Activated T-helper 17 cell treated with anti-CD3 and anti-CD28 coated beads, Interleukin-2, amount 50 U/mL, for 72 hours (primary cell): ENCODE results near the gene MARK2. TPM values are rescaled to one million over a fixed set of nuclear protein-coding genes. Genes with fewer than 3 reads are reported as not detected.

ENCODE experiments used
- ATAC-seq: fragments of 150-1000 bp; cut with Tn5 transposase; replicated peaks from 2 replicates; pipeline ENCODE4 v1.10.0; 2021; ENCODE audit warnings: mild to moderate bottlenecking, moderate library complexity
- H3K27ac Mint-ChIP-seq: one replicate; pipeline ENCODE4 v1.8.0; 2022; ENCODE audit warnings: mixed read lengths
- H3K27me3 Mint-ChIP-seq: one replicate; pipeline ENCODE4 v1.8.0; 2022; ENCODE audit warnings: mixed read lengths
- H3K36me3 Mint-ChIP-seq: one replicate; pipeline ENCODE4 v1.8.0; 2022; ENCODE audit warnings: low read depth, mild to moderate bottlenecking, mixed read lengths
- H3K4me1 Mint-ChIP-seq: one replicate; pipeline ENCODE4 v1.8.0; 2022; ENCODE audit warnings: mixed read lengths
- H3K4me3 Mint-ChIP-seq: one replicate; pipeline ENCODE4 v1.8.0; 2022; ENCODE audit warnings: mild to moderate bottlenecking, mixed read lengths
- H3K9me3 Mint-ChIP-seq: one replicate; pipeline ENCODE4 v1.8.0; 2022; ENCODE audit warnings: mixed read lengths
- total RNA-seq, 2 donors: library from RNA; stranded (reverse); gene quantifications; one replicate each; pipeline ENCODE4 v1.2.3, GENCODE V29; 2022

The MARK2 gene
- total RNA-seq, 2 donors from 2014 or later: 24.1 to 35.8 TPM

GRCh38 chr11:63873311-63873710, 34.4 kb downstream of the MARK2 start:
- peaks cover 12% of the 10 kb centered on the region for H3K36me3 Mint-ChIP-seq
- H3K27ac Mint-ChIP-seq: no peak overlapping the region
- peaks cover 41% of the 10 kb centered on the region for H3K4me1 Mint-ChIP-seq
- no peak for ATAC-seq
- no peaks in the 10 kb centered on the region for H3K9me3 Mint-ChIP-seq
- H3K4me3 Mint-ChIP-seq: no peak overlapping the region
- no peaks in the 10 kb centered on the region for H3K27me3 Mint-ChIP-seq

- no peak for ATAC-seq
- H3K36me3 Mint-ChIP-seq: peaks cover 12% of the 10 kb centered on the region
- H3K27ac Mint-ChIP-seq: peak overlapping the region; percentile 28
- H3K4me3 Mint-ChIP-seq: no peak overlapping the region
- no peaks in the 10 kb centered on the region for H3K9me3 Mint-ChIP-seq
- H3K27me3 Mint-ChIP-seq: no peaks in the 10 kb centered on the region
- H3K4me1 Mint-ChIP-seq: peaks cover 29% of the 10 kb centered on the region
Measured at GRCh38 chr11:63874511-63874910, 35.6 kb downstream of the MARK2 start.

DNA sequence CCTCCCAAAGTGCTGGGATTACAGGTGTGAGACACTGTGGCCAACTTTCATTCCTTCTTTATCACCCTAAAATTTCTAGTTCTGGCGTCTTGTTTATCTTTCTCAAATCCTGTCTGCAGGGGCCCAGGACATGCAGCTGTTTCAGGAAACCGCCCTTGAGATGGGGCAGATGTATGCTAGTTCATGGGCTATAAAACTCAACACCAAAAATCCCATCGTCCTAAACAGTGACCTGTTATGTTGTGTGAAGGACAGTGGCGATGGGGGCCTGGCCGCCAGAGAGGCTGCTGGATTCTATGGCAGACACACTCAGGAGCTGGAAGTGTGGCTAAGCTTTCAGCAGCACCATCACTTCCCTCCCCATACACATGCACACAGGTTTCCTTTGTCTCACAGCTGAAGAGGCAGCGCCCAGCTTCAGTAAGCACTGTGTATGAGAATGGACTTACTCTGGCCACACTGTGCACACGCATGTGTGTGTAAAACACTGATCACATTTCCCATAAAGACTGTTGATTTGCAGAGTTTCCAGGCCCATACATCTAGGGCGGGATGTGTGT, 36.7 kb downstream of the MARK2 start:
- no peaks in the 10 kb centered on the region for H3K9me3 Mint-ChIP-seq
- H3K4me1 Mint-ChIP-seq: peaks cover 28% of the 10 kb centered on the region
- no peak overlapping the region for H3K4me3 Mint-ChIP-seq
- ATAC-seq: no peak
- H3K27ac Mint-ChIP-seq: peak overlapping the region; percentile 41
- H3K36me3 Mint-ChIP-seq: peaks cover 9% of the 10 kb centered on the region
- H3K27me3 Mint-ChIP-seq: no peaks in the 10 kb centered on the region

DNA sequence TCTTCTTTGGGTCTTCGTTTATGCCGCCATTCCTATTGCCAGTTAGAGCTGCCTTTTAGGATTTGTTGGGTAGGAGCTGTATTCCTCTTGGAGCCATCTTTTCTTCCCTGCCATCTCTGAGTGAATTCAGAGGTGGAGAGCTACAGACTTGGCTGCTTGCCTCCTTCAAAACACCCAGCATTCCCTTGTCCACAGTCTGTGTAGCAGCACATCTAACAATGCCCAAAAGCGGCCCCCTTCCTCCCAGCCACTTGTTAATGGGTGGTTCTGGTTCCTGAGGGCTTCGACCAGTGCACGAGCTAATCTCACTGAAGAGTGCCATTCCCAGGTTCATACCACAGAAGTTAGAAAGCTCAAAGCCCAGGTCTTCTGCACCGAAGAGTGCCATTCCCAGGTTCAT, 37.7 kb downstream of the MARK2 start:
- Mint-ChIP-seq H3K4me3 (no peak overlapping the region), H3K27ac (no peak overlapping the region), H3K4me1 (peaks cover 29% of the 10 kb centered on the region), H3K36me3 (peaks cover 7% of the 10 kb centered on the region), H3K9me3 (no peaks in the 10 kb centered on the region), H3K27me3 (no peaks in the 10 kb centered on the region)
- ATAC-seq: no peak

DNA sequence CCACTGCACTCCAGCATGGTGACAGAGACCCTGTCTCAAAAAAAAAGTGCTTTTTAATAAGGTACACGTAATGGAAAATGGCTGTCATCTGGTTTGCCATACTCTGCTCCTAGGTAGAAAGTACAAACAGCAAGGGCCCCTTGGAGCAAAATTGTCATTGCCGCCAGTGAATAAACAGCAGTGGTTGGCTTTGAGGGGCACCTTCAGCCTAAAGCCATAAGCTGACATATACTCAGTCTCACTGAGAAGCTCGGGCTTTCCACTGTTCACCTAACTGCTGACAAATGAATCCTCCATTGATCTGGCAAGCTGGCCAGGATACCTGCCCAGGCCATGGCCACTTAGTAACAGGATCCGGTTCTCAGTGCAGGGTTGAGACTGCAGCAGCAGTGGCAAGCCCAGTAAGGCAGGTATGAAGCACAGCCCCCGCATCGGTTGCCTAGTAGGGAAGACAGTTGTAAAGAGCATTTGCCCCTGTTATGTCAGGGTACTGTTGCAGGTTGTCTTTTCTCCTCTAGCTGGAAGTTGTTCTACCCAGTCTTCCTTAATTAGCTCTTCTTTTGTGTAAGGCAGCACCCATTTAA, 38.8 kb downstream of the MARK2 start:
- no peak for ATAC-seq
- peaks cover 7% of the 10 kb centered on the region for H3K36me3 Mint-ChIP-seq
- peaks cover 24% of the 10 kb centered on the region for H3K4me1 Mint-ChIP-seq
- no peaks in the 10 kb centered on the region for H3K9me3 Mint-ChIP-seq
- no peak overlapping the region for H3K27ac Mint-ChIP-seq
- H3K27me3 Mint-ChIP-seq: no peaks in the 10 kb centered on the region
- H3K4me3 Mint-ChIP-seq: no peak overlapping the region

DNA sequence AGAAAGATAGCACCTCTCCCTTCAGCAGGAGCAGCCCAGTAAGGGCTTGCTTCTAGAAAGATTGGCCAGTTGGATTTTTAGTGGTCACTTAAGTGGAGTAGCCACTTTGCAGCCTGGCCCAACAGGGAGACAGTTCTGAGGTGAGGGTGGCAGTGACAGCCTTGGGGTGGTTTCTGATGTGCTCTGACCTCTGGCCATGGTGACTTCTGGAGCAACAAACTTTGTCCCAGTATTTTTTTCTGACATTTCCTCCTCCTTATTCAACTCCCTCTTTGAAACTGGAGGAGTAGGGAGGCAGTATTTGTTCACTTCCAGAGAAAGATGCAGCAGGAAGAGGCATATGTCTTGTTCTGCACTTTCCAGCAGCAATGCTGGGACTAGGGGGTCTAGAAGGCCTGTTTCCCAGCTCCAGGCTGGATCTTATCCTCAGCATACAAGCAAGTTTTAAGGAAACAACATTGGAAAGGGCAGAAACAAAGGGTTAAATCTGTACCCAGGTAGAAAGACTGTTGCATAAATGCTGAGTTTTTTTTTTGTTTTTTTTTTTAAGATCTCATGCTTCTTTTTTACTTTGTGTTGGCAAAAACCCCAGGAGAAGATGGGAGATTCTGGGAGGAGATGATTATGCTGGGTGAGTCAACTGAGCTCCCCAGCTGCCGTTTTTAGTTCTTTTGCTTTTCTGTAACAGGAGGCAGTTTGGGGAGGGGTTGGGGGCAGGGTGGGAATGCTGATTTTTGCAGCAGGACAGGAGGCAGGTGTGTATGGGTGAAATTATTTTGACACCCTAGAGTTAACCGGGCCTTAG, 40.9 kb downstream of the MARK2 start:
- Mint-ChIP-seq H3K36me3 (peaks cover 7% of the 10 kb centered on the region), H3K4me3 (peak overlapping the region; percentile 26), H3K27ac (peak overlapping the region; percentile 70), H3K9me3 (no peaks in the 10 kb centered on the region), H3K27me3 (no peaks in the 10 kb centered on the region), H3K4me1 (peaks cover 28% of the 10 kb centered on the region)
- no peak for ATAC-seq

DNA sequence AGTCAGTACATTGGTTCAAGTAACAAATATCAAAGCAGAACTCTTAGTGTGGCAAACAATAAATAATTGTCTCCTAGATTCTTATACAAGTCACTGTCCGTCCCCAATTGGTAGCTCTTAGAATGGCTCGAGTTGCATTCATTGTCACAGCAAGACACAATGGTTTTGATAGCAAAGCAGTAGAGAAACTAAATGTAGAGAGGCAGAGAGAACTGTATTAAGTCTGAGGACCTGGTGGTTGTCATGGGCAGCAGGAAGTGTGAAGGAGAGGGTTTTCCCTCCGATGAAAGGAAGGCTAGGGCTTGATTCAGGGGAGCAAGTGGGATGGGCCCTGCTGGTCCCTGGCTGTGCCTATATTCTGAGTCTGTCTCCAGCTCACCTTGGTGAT, 41.5 kb downstream of the MARK2 start:
- Mint-ChIP-seq H3K9me3 (no peaks in the 10 kb centered on the region), H3K27ac (peak overlapping the region; percentile 70), H3K36me3 (peaks cover 3% of the 10 kb centered on the region), H3K4me1 (peaks cover 25% of the 10 kb centered on the region), H3K4me3 (peak overlapping the region; percentile 26), H3K27me3 (no peaks in the 10 kb centered on the region)
- ATAC-seq: no peak

DNA sequence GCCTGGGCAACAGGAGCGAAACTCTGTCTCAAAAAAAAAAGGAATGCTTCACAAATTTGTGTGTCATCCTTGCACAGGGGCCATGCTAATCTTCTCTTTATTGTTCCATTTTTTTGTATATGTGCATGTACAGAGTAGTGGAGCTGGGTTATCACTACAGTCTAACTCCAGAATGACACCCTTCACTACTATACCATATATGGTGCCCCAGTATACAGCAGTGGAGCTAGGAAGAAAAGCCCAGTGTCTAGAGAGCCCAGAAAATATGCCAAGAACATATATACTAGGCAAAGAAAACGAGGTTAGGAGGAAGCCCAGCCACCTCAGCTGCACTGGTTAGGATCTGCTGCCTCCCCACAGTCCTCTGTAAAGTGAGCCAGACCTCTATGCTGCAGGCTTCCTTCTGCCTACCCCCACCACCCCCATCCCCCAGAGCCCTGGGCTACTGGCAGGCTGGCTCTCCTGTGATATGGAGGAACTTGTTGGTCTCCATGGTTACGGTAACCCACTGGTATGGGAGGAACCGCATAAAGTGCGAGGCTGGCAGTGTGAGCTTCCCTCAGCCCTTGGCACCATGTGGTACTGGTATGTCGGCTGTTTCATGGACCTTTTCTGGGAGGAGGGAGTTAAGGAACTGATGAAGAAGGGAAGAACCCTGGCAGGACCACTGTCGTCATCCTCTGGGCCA, 43.8 kb downstream of the MARK2 start:
- Mint-ChIP-seq H3K4me1 (peaks cover 28% of the 10 kb centered on the region), H3K9me3 (no peaks in the 10 kb centered on the region), H3K4me3 (no peak overlapping the region), H3K36me3 (no peaks in the 10 kb centered on the region), H3K27ac (peak overlapping the region; percentile 65), H3K27me3 (no peaks in the 10 kb centered on the region)
- no peak for ATAC-seq

DNA sequence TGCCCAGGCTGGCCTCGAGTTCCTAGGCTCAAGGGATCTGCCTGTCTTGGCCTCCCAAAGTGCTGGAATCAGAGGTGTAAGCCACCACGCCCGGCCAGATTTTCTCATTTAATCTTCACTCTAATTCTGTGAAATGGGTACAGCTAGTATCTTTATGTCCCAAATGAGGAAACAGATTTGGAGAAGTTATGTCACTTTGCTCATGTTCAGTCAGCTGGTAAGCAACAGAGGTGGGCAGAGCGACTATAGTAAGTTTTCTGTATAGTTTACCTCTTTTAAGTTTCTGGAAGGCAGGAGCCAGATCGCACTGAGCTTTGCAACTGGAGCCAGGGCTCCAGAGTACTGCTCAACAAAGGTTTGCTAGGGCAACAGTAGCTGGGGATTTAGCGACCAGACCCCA, 44.9 kb downstream of the MARK2 start:
- Mint-ChIP-seq H3K36me3 (no peaks in the 10 kb centered on the region), H3K27ac (peak overlapping the region; percentile 65), H3K4me3 (no peak overlapping the region), H3K27me3 (no peaks in the 10 kb centered on the region), H3K4me1 (peaks cover 33% of the 10 kb centered on the region), H3K9me3 (no peaks in the 10 kb centered on the region)
- ATAC-seq: no peak

DNA sequence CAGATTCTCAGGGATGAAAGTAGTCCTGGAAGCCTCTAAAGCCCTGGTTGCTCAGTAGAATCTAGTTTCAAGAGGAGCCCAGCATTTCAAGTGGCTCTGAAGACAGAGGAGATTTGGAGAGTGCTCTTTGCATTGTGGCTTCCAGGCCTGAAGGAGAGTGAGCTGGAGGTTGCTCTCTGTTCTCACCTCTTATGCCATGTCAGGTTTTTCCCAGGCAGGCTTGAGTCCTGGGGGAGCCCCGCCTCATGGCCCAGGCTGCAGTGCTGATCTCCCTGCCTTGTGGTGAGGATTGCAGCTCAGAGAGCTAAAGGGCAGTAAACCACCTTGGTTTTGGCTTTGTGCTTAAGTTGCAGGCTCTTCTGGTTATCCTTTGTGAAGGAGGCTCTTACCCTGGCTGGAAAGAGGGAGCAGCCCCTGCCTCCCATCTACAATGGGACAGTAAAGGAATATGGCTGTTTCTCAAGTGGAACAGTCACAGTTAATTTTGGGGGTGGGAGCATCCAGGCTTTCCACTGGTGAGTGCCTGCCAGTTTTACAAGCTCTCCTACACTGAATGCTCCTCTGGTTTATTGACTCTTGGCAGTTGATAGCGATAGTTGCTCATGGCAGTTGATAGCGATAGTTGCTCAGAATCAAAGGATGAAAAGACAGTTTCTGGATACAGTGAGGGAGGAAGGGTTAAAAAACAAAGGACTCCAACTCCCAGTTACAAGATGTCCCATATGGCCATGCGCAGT, 45.5 kb downstream of the MARK2 start:
- H3K36me3 Mint-ChIP-seq: no peaks in the 10 kb centered on the region
- peaks cover 37% of the 10 kb centered on the region for H3K4me1 Mint-ChIP-seq

GRCh38 chr11:63887386-63887999, 48.6 kb downstream of the MARK2 start:
- H3K27ac Mint-ChIP-seq: peak overlapping the region; percentile 98
- H3K4me1 Mint-ChIP-seq: peaks cover 45% of the 10 kb centered on the region
- peak overlapping the region; percentile 93 for H3K4me3 Mint-ChIP-seq
- no peaks in the 10 kb centered on the region for H3K27me3 Mint-ChIP-seq
- peaks cover 18% of the 10 kb centered on the region for H3K36me3 Mint-ChIP-seq
- no peaks in the 10 kb centered on the region for H3K9me3 Mint-ChIP-seq
- ATAC-seq: no peak

More for the DNA sequence above, 45.5 kb downstream of the MARK2 start:
- Mint-ChIP-seq H3K9me3 (no peaks in the 10 kb centered on the region), H3K27ac (peak overlapping the region; percentile 65), H3K4me3 (no peak overlapping the region), H3K27me3 (no peaks in the 10 kb centered on the region)
- peak; percentile 33 for ATAC-seq

GRCh38 chr11:63888170-63889086, 49.5 kb downstream of the MARK2 start:
- peaks cover 45% of the 10 kb centered on the region for H3K4me1 Mint-ChIP-seq
- H3K36me3 Mint-ChIP-seq: peaks cover 22% of the 10 kb centered on the region
- H3K9me3 Mint-ChIP-seq: no peaks in the 10 kb centered on the region
- no peaks in the 10 kb centered on the region for H3K27me3 Mint-ChIP-seq
- H3K4me3 Mint-ChIP-seq: peak overlapping the region; percentile 93
- peak; percentile 88 for ATAC-seq
- peak overlapping the region; percentile 98 for H3K27ac Mint-ChIP-seq

GRCh38 chr11:63889344-63889743, 50.4 kb downstream of the MARK2 start:
- peak overlapping the region; percentile 93 for H3K4me3 Mint-ChIP-seq
- no peaks in the 10 kb centered on the region for H3K9me3 Mint-ChIP-seq
- H3K4me1 Mint-ChIP-seq: peaks cover 46% of the 10 kb centered on the region
- H3K36me3 Mint-ChIP-seq: peaks cover 30% of the 10 kb centered on the region
- no peak for ATAC-seq
- H3K27ac Mint-ChIP-seq: peak overlapping the region; percentile 98
- H3K27me3 Mint-ChIP-seq: no peaks in the 10 kb centered on the region
